Esophagus mucosa (tissue), 1 donor: Measurements from ENCODE around the gene SH3PXD2B. TPM values are rescaled to one million over a fixed set of nuclear protein-coding genes. Genes with fewer than 3 reads are reported as not detected.

ENCODE experiments used
- ATAC-seq: fragments of 200-7000 bp; cut with Tn5 transposase; one replicate; pipeline ENCODE4 v1.9.1; 2020
- total RNA-seq: library from RNA; stranded (reverse); gene quantifications from one replicate; pipeline ENCODE4 v1.2.4, GENCODE V29; 2023
- donor health status: DM: yes; HTN: yes; CAD: no.

The SH3PXD2B gene
- total RNA-seq, 1 donor from 2014 or later: 16.5 TPM

GRCh38 chr5:172453206-172453985 is 929 bp downstream of the SH3PXD2B start:
- ATAC-seq: peak; percentile 61

- peak; percentile 42 for ATAC-seq
These were observed 1.7 kb downstream of the SH3PXD2B start for GRCh38 chr5:172452398-172453205.

- peak; percentile 56 for ATAC-seq
These were observed 2.5 kb downstream of the SH3PXD2B start for GRCh38 chr5:172451771-172452197.

GRCh38 chr5:172450861-172451695 is 3.2 kb downstream of the SH3PXD2B start:
- ATAC-seq: no peak

GRCh38 chr5:172450453-172450852 is 3.9 kb downstream of the SH3PXD2B start:
- ATAC-seq: no peak

- no peak for ATAC-seq
These were observed 5.3 kb downstream of the SH3PXD2B start for GRCh38 chr5:172448999-172449398.

- ATAC-seq: no peak
These were observed 6.5 kb downstream of the SH3PXD2B start for GRCh38 chr5:172447646-172448365.

- ATAC-seq: no peak
These were observed 7.8 kb downstream of the SH3PXD2B start for GRCh38 chr5:172446336-172447051.

GRCh38 chr5:172445866-172446265 is 8.5 kb downstream of the SH3PXD2B start:
- no peak for ATAC-seq

GRCh38 chr5:172444626-172445365 is 9.5 kb downstream of the SH3PXD2B start:
- ATAC-seq: no peak

- no peak for ATAC-seq
These were observed 10.2 kb downstream of the SH3PXD2B start for GRCh38 chr5:172444110-172444510.

- ATAC-seq: peak; percentile 58
These were observed 10.8 kb downstream of the SH3PXD2B start for GRCh38 chr5:172443441-172444109.

- ATAC-seq: no peak
These were observed 11.7 kb downstream of the SH3PXD2B start for GRCh38 chr5:172442592-172442991.

GRCh38 chr5:172441262-172441751 is 13.0 kb downstream of the SH3PXD2B start:
- no peak for ATAC-seq

GRCh38 chr5:172440486-172440885 is 13.8 kb downstream of the SH3PXD2B start:
- ATAC-seq: no peak

GRCh38 chr5:172439785-172440477 is 14.4 kb downstream of the SH3PXD2B start:
- ATAC-seq: peak; percentile 33

GRCh38 chr5:172438319-172438668 is 16.0 kb downstream of the SH3PXD2B start:
- ATAC-seq: no peak

- peak; percentile 75 for ATAC-seq
These were observed 16.6 kb downstream of the SH3PXD2B start for GRCh38 chr5:172437445-172438318.
